ENCODE measurements around the gene SLC12A5.

GRCh38 chr20:46012921-46013320 lies 16.1 kb upstream of the SLC12A5 start:
- TF ChIP-seq POLR2A (IDR thresholded peaks at IDR 0.05): no peak
- no peak for TF ChIP-seq CTCF (IDR thresholded peaks at IDR 0.05)

Data from Peyer's patch (tissue), 4 donors.